ENCODE measurements around the gene CLSTN2.

The CLSTN2 gene

GRCh38 chr3:140344082-140344454, 409.1 kb downstream of the CLSTN2 start:
- no peak overlapping the region for H3K4me3 ChIP-seq (ENCODE audit: low read length)
- no peaks in the 10 kb centered on the region for H3K36me3 ChIP-seq (ENCODE audit: insufficient read depth, low read length)
- no peaks in the 10 kb centered on the region for H3K27me3 ChIP-seq (ENCODE audit: insufficient read depth, low read length)
- H2AFZ ChIP-seq (ENCODE audit: low read depth, low read length) = no peak overlapping the region
- no peaks in the 10 kb centered on the region for H3K4me1 ChIP-seq (ENCODE audit: insufficient read depth, low read length)
- H3K9me3 ChIP-seq (ENCODE audit: low read length) = no peaks in the 10 kb centered on the region

GRCh38 chr3:140344601-140345205, 409.7 kb downstream of the CLSTN2 start:
- H3K36me3 ChIP-seq (ENCODE audit: insufficient read depth, low read length) = no peaks in the 10 kb centered on the region
- H2AFZ ChIP-seq (ENCODE audit: low read depth, low read length) = no peak overlapping the region
- H3K27me3 ChIP-seq (ENCODE audit: insufficient read depth, low read length) = no peaks in the 10 kb centered on the region
- H3K4me1 ChIP-seq (ENCODE audit: insufficient read depth, low read length) = no peaks in the 10 kb centered on the region
- no peak overlapping the region for H3K4me3 ChIP-seq (ENCODE audit: low read length)
- H3K9me3 ChIP-seq (ENCODE audit: low read length) = no peaks in the 10 kb centered on the region

- no peaks in the 10 kb centered on the region for H3K36me3 ChIP-seq (ENCODE audit: insufficient read depth, low read length)
- H3K9me3 ChIP-seq (ENCODE audit: low read length) = no peaks in the 10 kb centered on the region
- H2AFZ ChIP-seq (ENCODE audit: low read depth, low read length) = no peak overlapping the region
- no peaks in the 10 kb centered on the region for H3K4me1 ChIP-seq (ENCODE audit: insufficient read depth, low read length)
- H3K27me3 ChIP-seq (ENCODE audit: insufficient read depth, low read length) = no peaks in the 10 kb centered on the region
- H3K4me3 ChIP-seq (ENCODE audit: low read length) = no peak overlapping the region
Measured at GRCh38 chr3:140347151-140347550, 412.2 kb downstream of the CLSTN2 start.

GRCh38 chr3:140349938-140350337, 415.0 kb downstream of the CLSTN2 start:
- H3K4me3 ChIP-seq (ENCODE audit: low read length) = no peak overlapping the region
- H3K9me3 ChIP-seq (ENCODE audit: low read length) = no peaks in the 10 kb centered on the region
- no peaks in the 10 kb centered on the region for H3K36me3 ChIP-seq (ENCODE audit: insufficient read depth, low read length)
- no peaks in the 10 kb centered on the region for H3K4me1 ChIP-seq (ENCODE audit: insufficient read depth, low read length)
- no peak overlapping the region for H2AFZ ChIP-seq (ENCODE audit: low read depth, low read length)
- no peaks in the 10 kb centered on the region for H3K27me3 ChIP-seq (ENCODE audit: insufficient read depth, low read length)

- no peaks in the 10 kb centered on the region for H3K27me3 ChIP-seq (ENCODE audit: insufficient read depth, low read length)
- no peaks in the 10 kb centered on the region for H3K4me1 ChIP-seq (ENCODE audit: insufficient read depth, low read length)
- no peak overlapping the region for H2AFZ ChIP-seq (ENCODE audit: low read depth, low read length)
- no peaks in the 10 kb centered on the region for H3K9me3 ChIP-seq (ENCODE audit: low read length)
- no peak overlapping the region for H3K4me3 ChIP-seq (ENCODE audit: low read length)
- no peaks in the 10 kb centered on the region for H3K36me3 ChIP-seq (ENCODE audit: insufficient read depth, low read length)
Measured at GRCh38 chr3:140351466-140351865, 416.5 kb downstream of the CLSTN2 start.

GRCh38 chr3:140355481-140355880, 420.5 kb downstream of the CLSTN2 start:
- Histone ChIP-seq H3K9me3 (ENCODE audit: low read length) (no peaks in the 10 kb centered on the region), H3K4me3 (ENCODE audit: low read length) (no peak overlapping the region), H3K36me3 (ENCODE audit: insufficient read depth, low read length) (no peaks in the 10 kb centered on the region), H2AFZ (ENCODE audit: low read depth, low read length) (no peak overlapping the region), H3K4me1 (ENCODE audit: insufficient read depth, low read length) (no peaks in the 10 kb centered on the region), H3K27me3 (ENCODE audit: insufficient read depth, low read length) (no peaks in the 10 kb centered on the region)

- H2AFZ ChIP-seq (ENCODE audit: low read depth, low read length) = no peak overlapping the region
- no peak overlapping the region for H3K4me3 ChIP-seq (ENCODE audit: low read length)
- H3K4me1 ChIP-seq (ENCODE audit: insufficient read depth, low read length) = no peaks in the 10 kb centered on the region
- H3K36me3 ChIP-seq (ENCODE audit: insufficient read depth, low read length) = no peaks in the 10 kb centered on the region
- no peaks in the 10 kb centered on the region for H3K9me3 ChIP-seq (ENCODE audit: low read length)
- H3K27me3 ChIP-seq (ENCODE audit: insufficient read depth, low read length) = no peaks in the 10 kb centered on the region
Measured at GRCh38 chr3:140358686-140359085, 423.7 kb downstream of the CLSTN2 start.

- H3K36me3 ChIP-seq (ENCODE audit: insufficient read depth, low read length) = no peaks in the 10 kb centered on the region
- H3K4me3 ChIP-seq (ENCODE audit: low read length) = no peak overlapping the region
- H3K27me3 ChIP-seq (ENCODE audit: insufficient read depth, low read length) = no peaks in the 10 kb centered on the region
- H2AFZ ChIP-seq (ENCODE audit: low read depth, low read length) = no peak overlapping the region
- no peaks in the 10 kb centered on the region for H3K9me3 ChIP-seq (ENCODE audit: low read length)
- no peaks in the 10 kb centered on the region for H3K4me1 ChIP-seq (ENCODE audit: insufficient read depth, low read length)
Measured at GRCh38 chr3:140359233-140359995, 424.4 kb downstream of the CLSTN2 start.

GRCh38 chr3:140360332-140360731, 425.3 kb downstream of the CLSTN2 start:
- H3K4me3 ChIP-seq (ENCODE audit: low read length) = no peak overlapping the region
- no peaks in the 10 kb centered on the region for H3K36me3 ChIP-seq (ENCODE audit: insufficient read depth, low read length)
- H3K9me3 ChIP-seq (ENCODE audit: low read length) = no peaks in the 10 kb centered on the region
- no peak overlapping the region for H2AFZ ChIP-seq (ENCODE audit: low read depth, low read length)
- no peaks in the 10 kb centered on the region for H3K4me1 ChIP-seq (ENCODE audit: insufficient read depth, low read length)
- H3K27me3 ChIP-seq (ENCODE audit: insufficient read depth, low read length) = no peaks in the 10 kb centered on the region

- Histone ChIP-seq H3K4me3 (ENCODE audit: low read length) (no peak overlapping the region), H2AFZ (ENCODE audit: low read depth, low read length) (no peak overlapping the region), H3K4me1 (ENCODE audit: insufficient read depth, low read length) (no peaks in the 10 kb centered on the region), H3K36me3 (ENCODE audit: insufficient read depth, low read length) (no peaks in the 10 kb centered on the region), H3K27me3 (ENCODE audit: insufficient read depth, low read length) (no peaks in the 10 kb centered on the region), H3K9me3 (ENCODE audit: low read length) (no peaks in the 10 kb centered on the region)
Measured at GRCh38 chr3:140363801-140364200, 428.8 kb downstream of the CLSTN2 start.

- Histone ChIP-seq H3K36me3 (ENCODE audit: insufficient read depth, low read length) (no peaks in the 10 kb centered on the region), H3K9me3 (ENCODE audit: low read length) (no peaks in the 10 kb centered on the region), H3K4me1 (ENCODE audit: insufficient read depth, low read length) (no peaks in the 10 kb centered on the region), H3K27me3 (ENCODE audit: insufficient read depth, low read length) (no peaks in the 10 kb centered on the region), H3K4me3 (ENCODE audit: low read length) (no peak overlapping the region), H2AFZ (ENCODE audit: low read depth, low read length) (no peak overlapping the region)
Measured at GRCh38 chr3:140365872-140366697, 431.1 kb downstream of the CLSTN2 start.

GRCh38 chr3:140368223-140368811, 433.3 kb downstream of the CLSTN2 start:
- Histone ChIP-seq H3K36me3 (ENCODE audit: insufficient read depth, low read length) (no peaks in the 10 kb centered on the region), H3K9me3 (ENCODE audit: low read length) (no peaks in the 10 kb centered on the region), H3K27me3 (ENCODE audit: insufficient read depth, low read length) (no peaks in the 10 kb centered on the region), H3K4me1 (ENCODE audit: insufficient read depth, low read length) (no peaks in the 10 kb centered on the region), H2AFZ (ENCODE audit: low read depth, low read length) (no peak overlapping the region), H3K4me3 (ENCODE audit: low read length) (no peak overlapping the region)

- H2AFZ ChIP-seq (ENCODE audit: low read depth, low read length) = no peak overlapping the region
- no peaks in the 10 kb centered on the region for H3K27me3 ChIP-seq (ENCODE audit: insufficient read depth, low read length)
- no peak overlapping the region for H3K4me3 ChIP-seq (ENCODE audit: low read length)
- no peaks in the 10 kb centered on the region for H3K4me1 ChIP-seq (ENCODE audit: insufficient read depth, low read length)
- H3K9me3 ChIP-seq (ENCODE audit: low read length) = no peaks in the 10 kb centered on the region
- H3K36me3 ChIP-seq (ENCODE audit: insufficient read depth, low read length) = no peaks in the 10 kb centered on the region
Measured at GRCh38 chr3:140370686-140371085, 435.7 kb downstream of the CLSTN2 start.

All from neuron (in vitro differentiated cells).